ENCODE measurements around the gene TRIM46. TPM values are rescaled to one million over a fixed set of nuclear protein-coding genes. Genes with fewer than 3 reads are reported as not detected.
"Not testable (repeated sequence)": the region's sequence is repeated elsewhere in the genome, so short reads cannot be mapped to it uniquely, and the experiment has no call there.

TRIM46 gene
- total RNA-seq, 1 donor from 2014 or later: 13.2 TPM

- H3K36me3 Mint-ChIP-seq (ENCODE audit: low read depth, unreplicated experiment): peaks cover 16% of the 10 kb centered on the region
- Histone ChIP-seq H2AFZ (ENCODE audit: low read depth, low read length) (peak overlapping the region; percentile 10), H3K4me1 (ENCODE audit: insufficient read depth, low read length) (peaks cover 23% of the 10 kb centered on the region), H3K9ac (ENCODE audit: low read length) (peak overlapping the region; percentile 43), H3K4me2 (ENCODE audit: low read length) (peak overlapping the region; percentile 48), H3K27ac (ENCODE audit: low read depth, low read length) (peak overlapping the region; percentile 70)
- peaks cover 10% of the 10 kb centered on the region for H3K4me1 Mint-ChIP-seq (ENCODE audit: low read depth, unreplicated experiment)
- H3K79me2 ChIP-seq (ENCODE audit: insufficient read depth, low read length); H3K36me3 ChIP-seq (ENCODE audit: insufficient read depth, low read length); FAIRE-seq; H3K9me3 Mint-ChIP-seq (ENCODE audit: unreplicated experiment); H4K20me1 ChIP-seq (ENCODE audit: insufficient read depth, low read length); H3K4me3 ChIP-seq (ENCODE audit: insufficient read depth, low read depth, low read length); H3K9me3 ChIP-seq (ENCODE audit: insufficient read depth, low read depth, low read length); H3K27me3 Mint-ChIP-seq (ENCODE audit: low read depth, unreplicated experiment); H3K4me3 Mint-ChIP-seq (ENCODE audit: unreplicated experiment); H3K27me3 ChIP-seq (ENCODE audit: insufficient read depth, low read length): not testable (repeated sequence)
- peak; percentile 66 for DNase-seq (ENCODE audit: low read depth)
- peak overlapping the region; percentile 64 for H3K27ac Mint-ChIP-seq (ENCODE audit: unreplicated experiment)
Observed at GRCh38 chr1:155232001-155232978, 58.6 kb downstream of the TRIM46 start.

GRCh38 chr1:155233502-155233901, 59.9 kb downstream of the TRIM46 start:
- H3K4me3 Mint-ChIP-seq (ENCODE audit: unreplicated experiment); H3K27me3 Mint-ChIP-seq (ENCODE audit: low read depth, unreplicated experiment); H3K79me2 ChIP-seq (ENCODE audit: insufficient read depth, low read length); H4K20me1 ChIP-seq (ENCODE audit: insufficient read depth, low read length); H3K27me3 ChIP-seq (ENCODE audit: insufficient read depth, low read length); H3K27ac Mint-ChIP-seq (ENCODE audit: unreplicated experiment); H3K9me3 ChIP-seq (ENCODE audit: insufficient read depth, low read depth, low read length); H3K9ac ChIP-seq (ENCODE audit: low read length); H3K4me2 ChIP-seq (ENCODE audit: low read length); H3K27ac ChIP-seq (ENCODE audit: low read depth, low read length); H2AFZ ChIP-seq (ENCODE audit: low read depth, low read length); H3K36me3 ChIP-seq (ENCODE audit: insufficient read depth, low read length); H3K9me3 Mint-ChIP-seq (ENCODE audit: unreplicated experiment); H3K4me3 ChIP-seq (ENCODE audit: insufficient read depth, low read depth, low read length); FAIRE-seq; DNase-seq (ENCODE audit: low read depth): not testable (repeated sequence)
- Mint-ChIP-seq H3K4me1 (ENCODE audit: low read depth, unreplicated experiment) (peaks cover 10% of the 10 kb centered on the region), H3K36me3 (ENCODE audit: low read depth, unreplicated experiment) (peaks cover 22% of the 10 kb centered on the region)
- peaks cover 18% of the 10 kb centered on the region for H3K4me1 ChIP-seq (ENCODE audit: insufficient read depth, low read length)

Other genes starting within 250 kb of the TRIM46 start
- 15.5 and 15.6 TPM in 2 replicates for gene PMVK, start 237.1 kb upstream of the TRIM46 start, total RNA-seq
- 89.2 and 96.4 TPM in 2 replicates for gene PBXIP1, start 217.8 kb upstream of the TRIM46 start, total RNA-seq
- 20.0 and 21.8 TPM in 2 replicates for gene PYGO2, start 212.1 kb upstream of the TRIM46 start, total RNA-seq
- 391 and 397 TPM in 2 replicates for gene SHC1, start 203.1 kb upstream of the TRIM46 start, total RNA-seq
- 36.5 and 37.9 TPM in 2 replicates for gene CKS1B, start 199.2 kb upstream of the TRIM46 start, total RNA-seq
- gene FLAD1, start 190.5 kb upstream of the TRIM46 start, total RNA-seq: 46.6 and 51.5 TPM in 2 replicates
- 0.99 TPM in 1 of 2 replicates, not detected in the other for gene LENEP, start 180.3 kb upstream of the TRIM46 start, total RNA-seq
- gene ZBTB7B, start 171.0 kb upstream of the TRIM46 start, total RNA-seq: 46.1 and 47.5 TPM in 2 replicates
- 0.34 and 0.36 TPM in 2 replicates for gene DCST2, start 140.1 kb upstream of the TRIM46 start, total RNA-seq
- not detected in 2 replicates for gene DCST1, start 140.0 kb upstream of the TRIM46 start, total RNA-seq
- gene ADAM15, start 122.5 kb upstream of the TRIM46 start, total RNA-seq: 66.8 and 68.3 TPM in 2 replicates
- gene EFNA4, start 110.1 kb upstream of the TRIM46 start, total RNA-seq: 11.8 TPM in 2 replicates
- 2.9 and 3.4 TPM in 2 replicates for gene EFNA3, start 95.0 kb upstream of the TRIM46 start, total RNA-seq
- 11.3 and 16.4 TPM in 2 replicates for gene EFNA1, start 46.0 kb upstream of the TRIM46 start, total RNA-seq
- 22.8 and 25.4 TPM in 2 replicates for gene SLC50A1, start 38.0 kb upstream of the TRIM46 start, total RNA-seq
- gene DPM3, start 33.3 kb upstream of the TRIM46 start, total RNA-seq: 31.0 and 36.2 TPM in 2 replicates
- 161 TPM in 2 replicates for gene KRTCAP2, start 545 bp upstream of the TRIM46 start, total RNA-seq
- 153 and 162 TPM in 2 replicates for gene THBS3, start 34.0 kb downstream of the TRIM46 start, total RNA-seq
- gene MTX1, start 34.8 kb downstream of the TRIM46 start, total RNA-seq: 39.8 and 41.8 TPM in 2 replicates
- 51.1 and 51.7 TPM in 2 replicates for gene ENTREP3, start 81.6 kb downstream of the TRIM46 start, total RNA-seq
- gene SCAMP3, start 88.5 kb downstream of the TRIM46 start, total RNA-seq: 68.9 and 70.3 TPM in 2 replicates
- gene CLK2, start 99.7 kb downstream of the TRIM46 start, total RNA-seq: 31.7 and 36.1 TPM in 2 replicates
- gene HCN3, start 103.6 kb downstream of the TRIM46 start, total RNA-seq: 3.4 and 3.6 TPM in 2 replicates
- not detected in 2 replicates for gene PKLR, start 127.6 kb downstream of the TRIM46 start, total RNA-seq
- gene FDPS, start 135.0 kb downstream of the TRIM46 start, total RNA-seq: 153 and 217 TPM in 2 replicates
- gene RUSC1, start 147.0 kb downstream of the TRIM46 start, total RNA-seq: 48.0 and 48.7 TPM in 2 replicates

Data from astrocyte (in vitro differentiated cells and primary cell).